HepG2 (cell line): ENCODE results near the gene HIGD1A. TPM values are rescaled to one million over a fixed set of nuclear protein-coding genes. Genes with fewer than 3 reads are reported as not detected.

Experiments
- EED ChIP-seq: sonication (generic); formaldehyde crosslinking; IDR thresholded peaks from 2 replicates; pipeline ENCODE4 v1.5.0; 2020; ENCODE audit warnings: mild to moderate bottlenecking, missing genetic modification reagents
- JDP2 ChIP-seq: sonication (generic); formaldehyde crosslinking; IDR thresholded peaks from 2 replicates; pipeline ENCODE4 v1.8.1; 2022; ENCODE audit warnings: missing genetic modification reagents, borderline replicate concordance
- RBFOX2 ChIP-seq: fragments of 200-400 bp; formaldehyde crosslinking; IDR thresholded peaks from 2 replicates; pipeline ENCODE4 v1.6.1; 2017; ENCODE audit warnings: low read depth, mild to moderate bottlenecking, low read length
- ZFP62 ChIP-seq: sonication (generic); formaldehyde crosslinking; IDR thresholded peaks from 2 replicates; pipeline ENCODE4 v1.4.0; 2020; ENCODE audit warnings: missing genetic modification reagents
- ZNF143 ChIP-seq: sonication (generic); formaldehyde crosslinking; IDR thresholded peaks from 2 replicates; pipeline ENCODE4 v1.4.0; 2020; ENCODE audit warnings: missing genetic modification reagents
- ZNF207 ChIP-seq: fragments of 450-650 bp; IDR thresholded peaks from 2 replicates; pipeline ENCODE4 v1.6.1; 2016; ENCODE audit warnings: antibody characterized with exemption, borderline replicate concordance
- ZNF224 ChIP-seq: sonication (generic); formaldehyde crosslinking; IDR thresholded peaks from 2 replicates; pipeline ENCODE4 v1.5.0; 2020; ENCODE audit warnings: mild to moderate bottlenecking, missing genetic modification reagents
- ZNF468 ChIP-seq: sonication (generic); formaldehyde crosslinking; IDR thresholded peaks from 2 replicates; pipeline ENCODE4 v1.8.0; 2022; ENCODE audit warnings: mild to moderate bottlenecking, moderate library complexity, missing genetic modification reagents
- ZNF775 ChIP-seq: sonication (generic); formaldehyde crosslinking; IDR thresholded peaks from 2 replicates; pipeline ENCODE4 v1.4.0; 2020; ENCODE audit warnings: missing genetic modification reagents, mild to moderate bottlenecking, moderate library complexity, borderline replicate concordance
- ZNF816 ChIP-seq: sonication (generic); formaldehyde crosslinking; IDR thresholded peaks from 2 replicates; pipeline ENCODE4 v1.8.0; 2022; ENCODE audit warnings: missing genetic modification reagents, mild to moderate bottlenecking, borderline replicate concordance
- polyA plus RNA-seq, 8 experiments: library from polyadenylated mRNA; depleted of rRNA in 3 of 8; stranded (reverse) in 7 of 8; unstranded in 1 of 8; fragments of >200 nt; fragmentation: Illumina TruSeq in 4 of 8; extraction: Trizol in 4 of 8; gene quantifications; 2 replicates each; pipeline versions ENCODE4 v1.2.1 to v1.2.3, GENCODE V29; 2011 to 2016; ENCODE audit warnings: low read depth in 4 of 8, missing spikeins in 1 of 8, mixed read lengths in 1 of 8; ENCODE audit not compliant: insufficient read depth in 1 of 8
- total RNA-seq, 5 experiments: library from RNA; depleted of rRNA; stranded (reverse); fragments of >200 nt; fragmentation: Illumina TruSeq; extraction: Trizol; gene quantifications; 2 replicates each; pipeline ENCODE4 v1.2.3, GENCODE V29; 2016; ENCODE audit warnings: low read depth in 1 of 5
- TF ChIP-seq, protein P1 (sequence below): sonication (generic); formaldehyde crosslinking; IDR thresholded peaks from 2 replicates; pipeline ENCODE4 v1.8.0; 2022; ENCODE audit warnings: missing genetic modification reagents, mild to moderate bottlenecking, borderline replicate concordance
- TF ChIP-seq, protein P2 (sequence below): sonication (generic); formaldehyde crosslinking; IDR thresholded peaks from 2 replicates; pipeline ENCODE4 v1.5.1; 2020; ENCODE audit warnings: missing genetic modification reagents, mild to moderate bottlenecking, borderline replicate concordance
- TF ChIP-seq, protein P3 (sequence below): sonication (generic); formaldehyde crosslinking; IDR thresholded peaks from one replicate; pipeline ENCODE4 v1.5.1; 2020; ENCODE audit warnings: mild to moderate bottlenecking, missing genetic modification reagents; ENCODE audit errors: not compliant biosample characterization
- TF ChIP-seq, protein P4 (sequence below): sonication (generic); formaldehyde crosslinking; conservative IDR thresholded peaks from 2 replicates; pipeline ENCODE4 v1.8.0; 2022; ENCODE audit warnings: mild to moderate bottlenecking, moderate library complexity, missing genetic modification reagents

HIGD1A gene
- total and polyA plus RNA-seq, 2 of the 13 experiments (the other 11 are each of a cell fraction or from before 2014, with no cell fraction given): 222 to 253 TPM

DNA sequence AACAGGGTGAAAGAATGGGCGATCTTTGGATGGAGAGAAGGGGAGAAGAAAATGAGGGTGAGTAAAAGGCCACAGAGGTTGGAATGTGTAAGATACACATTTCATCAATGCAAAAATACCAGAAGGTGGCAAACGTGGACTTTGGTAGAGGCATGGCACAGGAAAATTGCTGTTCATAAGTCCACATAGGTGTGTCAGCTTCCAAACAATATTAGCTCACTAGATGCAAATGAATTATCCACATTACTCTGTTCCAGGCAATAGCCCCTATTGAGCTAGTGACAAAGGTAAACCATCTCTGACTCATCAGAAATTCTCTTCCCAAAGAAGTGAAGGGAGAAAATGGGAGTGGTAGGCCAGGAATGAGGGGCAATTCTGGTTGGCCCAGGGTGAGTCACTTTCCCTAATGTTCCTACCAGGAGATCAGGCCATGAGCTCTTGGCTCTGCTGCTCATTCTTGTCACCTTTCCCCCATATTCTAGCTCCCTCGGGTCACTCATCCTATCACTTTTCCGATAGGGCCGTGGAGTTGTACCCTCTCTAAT, 24.9 kb upstream of the HIGD1A start (continued):
- TF ChIP-seq, protein P1, sequence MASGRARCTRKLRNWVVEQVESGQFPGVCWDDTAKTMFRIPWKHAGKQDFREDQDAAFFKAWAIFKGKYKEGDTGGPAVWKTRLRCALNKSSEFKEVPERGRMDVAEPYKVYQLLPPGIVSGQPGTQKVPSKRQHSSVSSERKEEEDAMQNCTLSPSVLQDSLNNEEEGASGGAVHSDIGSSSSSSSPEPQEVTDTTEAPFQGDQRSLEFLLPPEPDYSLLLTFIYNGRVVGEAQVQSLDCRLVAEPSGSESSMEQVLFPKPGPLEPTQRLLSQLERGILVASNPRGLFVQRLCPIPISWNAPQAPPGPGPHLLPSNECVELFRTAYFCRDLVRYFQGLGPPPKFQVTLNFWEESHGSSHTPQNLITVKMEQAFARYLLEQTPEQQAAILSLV (CRISPR knock-in tag): no peak
- peak; percentile 45; the same call in 1 of the 2 replicates for TF ChIP-seq RBFOX2
- no peak for TF ChIP-seq ZNF468 (CRISPR knock-in tag)
- TF ChIP-seq ZFP62 (CRISPR knock-in tag): no peak
- TF ChIP-seq EED: no peak
- TF ChIP-seq ZNF224 (CRISPR knock-in tag): no peak
- TF ChIP-seq ZNF143 (CRISPR knock-in tag): no peak
- TF ChIP-seq, protein P2, sequence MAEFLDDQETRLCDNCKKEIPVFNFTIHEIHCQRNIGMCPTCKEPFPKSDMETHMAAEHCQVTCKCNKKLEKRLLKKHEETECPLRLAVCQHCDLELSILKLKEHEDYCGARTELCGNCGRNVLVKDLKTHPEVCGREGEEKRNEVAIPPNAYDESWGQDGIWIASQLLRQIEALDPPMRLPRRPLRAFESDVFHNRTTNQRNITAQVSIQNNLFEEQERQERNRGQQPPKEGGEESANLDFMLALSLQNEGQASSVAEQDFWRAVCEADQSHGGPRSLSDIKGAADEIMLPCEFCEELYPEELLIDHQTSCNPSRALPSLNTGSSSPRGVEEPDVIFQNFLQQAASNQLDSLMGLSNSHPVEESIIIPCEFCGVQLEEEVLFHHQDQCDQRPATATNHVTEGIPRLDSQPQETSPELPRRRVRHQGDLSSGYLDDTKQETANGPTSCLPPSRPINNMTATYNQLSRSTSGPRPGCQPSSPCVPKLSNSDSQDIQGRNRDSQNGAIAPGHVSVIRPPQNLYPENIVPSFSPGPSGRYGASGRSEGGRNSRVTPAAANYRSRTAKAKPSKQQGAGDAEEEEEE (CRISPR knock-in tag): no peak
- no peak for TF ChIP-seq ZNF816 (CRISPR knock-in tag)
- TF ChIP-seq ZNF775 (CRISPR knock-in tag): peak; percentile 99
- TF ChIP-seq, protein P3, sequence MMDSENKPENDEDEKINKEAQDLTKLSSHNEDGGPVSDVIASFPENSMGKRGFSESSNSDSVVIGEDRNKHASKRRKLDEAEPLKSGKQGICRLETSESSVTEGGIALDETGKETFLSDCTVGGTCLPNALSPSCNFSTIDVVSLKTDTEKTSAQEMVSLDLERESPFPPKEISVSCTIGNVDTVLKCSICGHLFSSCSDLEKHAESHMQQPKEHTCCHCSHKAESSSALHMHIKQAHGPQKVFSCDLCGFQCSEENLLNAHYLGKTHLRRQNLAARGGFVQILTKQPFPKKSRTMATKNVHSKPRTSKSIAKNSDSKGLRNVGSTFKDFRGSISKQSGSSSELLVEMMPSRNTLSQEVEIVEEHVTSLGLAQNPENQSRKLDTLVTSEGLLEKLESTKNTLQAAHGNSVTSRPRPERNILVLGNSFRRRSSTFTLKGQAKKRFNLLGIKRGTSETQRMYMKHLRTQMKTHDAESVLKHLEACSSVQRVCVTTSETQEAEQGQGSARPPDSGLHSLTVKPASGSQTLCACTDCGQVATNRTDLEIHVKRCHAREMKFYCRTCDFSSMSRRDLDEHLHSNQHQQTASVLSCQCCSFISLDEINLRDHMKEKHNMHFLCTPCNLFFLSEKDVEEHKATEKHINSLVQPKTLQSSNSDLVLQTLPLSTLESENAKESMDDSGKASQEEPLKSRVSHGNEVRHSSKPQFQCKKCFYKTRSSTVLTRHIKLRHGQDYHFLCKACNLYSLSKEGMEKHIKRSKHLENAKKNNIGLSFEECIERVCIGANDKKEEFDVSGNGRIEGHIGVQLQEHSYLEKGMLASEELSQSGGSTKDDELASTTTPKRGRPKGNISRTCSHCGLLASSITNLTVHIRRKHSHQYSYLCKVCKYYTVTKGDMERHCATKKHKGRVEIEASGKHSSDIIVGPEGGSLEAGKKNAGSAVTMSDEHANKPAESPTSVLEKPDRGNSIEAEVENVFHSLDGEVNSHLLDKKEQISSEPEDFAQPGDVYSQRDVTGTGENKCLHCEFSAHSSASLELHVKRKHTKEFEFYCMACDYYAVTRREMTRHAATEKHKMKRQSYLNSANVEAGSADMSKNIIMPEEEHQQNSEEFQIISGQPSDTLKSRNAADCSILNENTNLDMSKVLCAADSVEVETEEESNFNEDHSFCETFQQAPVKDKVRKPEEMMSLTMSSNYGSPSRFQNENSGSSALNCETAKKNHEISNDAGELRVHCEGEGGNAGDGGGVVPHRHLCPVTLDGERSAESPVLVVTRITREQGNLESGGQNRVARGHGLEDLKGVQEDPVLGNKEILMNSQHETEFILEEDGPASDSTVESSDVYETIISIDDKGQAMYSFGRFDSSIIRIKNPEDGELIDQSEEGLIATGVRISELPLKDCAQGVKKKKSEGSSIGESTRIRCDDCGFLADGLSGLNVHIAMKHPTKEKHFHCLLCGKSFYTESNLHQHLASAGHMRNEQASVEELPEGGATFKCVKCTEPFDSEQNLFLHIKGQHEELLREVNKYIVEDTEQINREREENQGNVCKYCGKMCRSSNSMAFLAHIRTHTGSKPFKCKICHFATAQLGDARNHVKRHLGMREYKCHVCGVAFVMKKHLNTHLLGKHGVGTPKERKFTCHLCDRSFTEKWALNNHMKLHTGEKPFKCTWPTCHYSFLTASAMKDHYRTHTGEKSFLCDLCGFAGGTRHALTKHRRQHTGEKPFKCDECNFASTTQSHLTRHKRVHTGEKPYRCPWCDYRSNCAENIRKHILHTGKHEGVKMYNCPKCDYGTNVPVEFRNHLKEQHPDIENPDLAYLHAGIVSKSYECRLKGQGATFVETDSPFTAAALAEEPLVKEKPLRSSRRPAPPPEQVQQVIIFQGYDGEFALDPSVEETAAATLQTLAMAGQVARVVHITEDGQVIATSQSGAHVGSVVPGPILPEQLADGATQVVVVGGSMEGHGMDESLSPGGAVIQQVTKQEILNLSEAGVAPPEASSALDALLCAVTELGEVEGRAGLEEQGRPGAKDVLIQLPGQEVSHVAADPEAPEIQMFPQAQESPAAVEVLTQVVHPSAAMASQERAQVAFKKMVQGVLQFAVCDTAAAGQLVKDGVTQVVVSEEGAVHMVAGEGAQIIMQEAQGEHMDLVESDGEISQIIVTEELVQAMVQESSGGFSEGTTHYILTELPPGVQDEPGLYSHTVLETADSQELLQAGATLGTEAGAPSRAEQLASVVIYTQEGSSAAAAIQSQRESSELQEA: no peak
- TF ChIP-seq, protein P4, sequence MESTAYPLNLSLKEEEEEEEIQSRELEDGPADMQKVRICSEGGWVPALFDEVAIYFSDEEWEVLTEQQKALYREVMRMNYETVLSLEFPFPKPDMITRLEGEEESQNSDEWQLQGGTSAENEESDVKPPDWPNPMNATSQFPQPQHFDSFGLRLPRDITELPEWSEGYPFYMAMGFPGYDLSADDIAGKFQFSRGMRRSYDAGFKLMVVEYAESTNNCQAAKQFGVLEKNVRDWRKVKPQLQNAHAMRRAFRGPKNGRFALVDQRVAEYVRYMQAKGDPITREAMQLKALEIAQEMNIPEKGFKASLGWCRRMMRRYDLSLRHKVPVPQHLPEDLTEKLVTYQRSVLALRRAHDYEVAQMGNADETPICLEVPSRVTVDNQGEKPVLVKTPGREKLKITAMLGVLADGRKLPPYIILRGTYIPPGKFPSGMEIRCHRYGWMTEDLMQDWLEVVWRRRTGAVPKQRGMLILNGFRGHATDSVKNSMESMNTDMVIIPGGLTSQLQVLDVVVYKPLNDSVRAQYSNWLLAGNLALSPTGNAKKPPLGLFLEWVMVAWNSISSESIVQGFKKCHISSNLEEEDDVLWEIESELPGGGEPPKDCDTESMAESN (CRISPR knock-in tag): no peak
- TF ChIP-seq JDP2 (CRISPR knock-in tag): no peak
- TF ChIP-seq ZNF207: no peak
